Smooth muscle cell (in vitro differentiated cells): ENCODE measurements around the gene LMBRD2. TPM values are rescaled to one million over a fixed set of nuclear protein-coding genes. Genes with fewer than 3 reads are reported as not detected.

Experiments
- DNase-seq: peaks from one replicate; lab custom pipeline; 2025; ENCODE audit not compliant: unreplicated experiment; lab: John Stamatoyannopoulos, UW
- H2AFZ ChIP-seq: fragments of 200-600 bp; sonication (generic); 2 replicates; pipeline ENCODE4 v1.6.0; 2016; ENCODE audit warnings: antibody characterized with exemption, low read depth, mild to moderate bottlenecking
- H3F3A ChIP-seq: fragments of 200-600 bp; sonication (generic); 2 replicates; pipeline ENCODE4 v1.6.0; 2017; ENCODE audit warnings: antibody characterized with exemption, low read depth
- H3K27ac ChIP-seq: fragments of 200-600 bp; sonication (generic); 2 replicates; pipeline ENCODE4 v1.5.1; 2016; ENCODE audit warnings: low read depth, mild to moderate bottlenecking
- H3K27me3 ChIP-seq: fragments of 200-600 bp; sonication (generic); 2 replicates; pipeline ENCODE4 v1.6.1; 2016; ENCODE audit warnings: low read depth, mild to moderate bottlenecking
- H3K36me3 ChIP-seq: fragments of 200-600 bp; sonication (generic); 2 replicates; pipeline ENCODE4 v1.5.1; 2016; ENCODE audit warnings: low read depth
- H3K4me1 ChIP-seq: fragments of 200-600 bp; sonication (generic); 2 replicates; pipeline ENCODE4 v1.5.1; 2016; ENCODE audit warnings: low read depth
- H3K4me2 ChIP-seq: fragments of 200-600 bp; sonication (generic); 2 replicates; pipeline ENCODE4 v1.6.0; 2016; ENCODE audit warnings: mild to moderate bottlenecking
- H3K4me3 ChIP-seq: fragments of 200-600 bp; sonication (generic); 2 replicates; pipeline ENCODE4 v1.5.1; 2016; ENCODE audit warnings: mild to moderate bottlenecking
- H3K79me2 ChIP-seq: fragments of 200-600 bp; sonication (generic); 2 replicates; pipeline ENCODE4 v1.6.0; 2016; ENCODE audit warnings: low read depth, mild to moderate bottlenecking
- H3K9ac ChIP-seq: fragments of 200-600 bp; sonication (generic); 2 replicates; pipeline ENCODE4 v1.6.0; 2016; ENCODE audit warnings: low read depth
- H3K9me3 ChIP-seq: fragments of 200-600 bp; sonication (generic); replicated peaks from 2 replicates; pipeline ENCODE4 v1.5.1; 2016; ENCODE audit warnings: low read depth
- H4K20me1 ChIP-seq: fragments of 200-600 bp; sonication (generic); 2 replicates; pipeline ENCODE4 v1.6.0; 2016; ENCODE audit warnings: low read depth
- WGBS: methylation state at CpG from one replicate; pipeline ENCODE4 v1.1.7; 2016; ENCODE audit warnings: low lambda C conversion rate; 5-methylcytosine and 5-hydroxymethylcytosine counted together
- polyA plus RNA-seq: library from polyadenylated mRNA; unstranded; fragments of >200 nt; fragmentation: Nextera tagmentation; extraction: Ambion mirVana; gene quantifications from 2 replicates; pipeline ENCODE4 v1.2.1, GENCODE V29; 2016
- total RNA-seq: library from RNA; depleted of rRNA; stranded (reverse); fragments of >200 nt; gene quantifications from 2 replicates; pipeline ENCODE4 v1.2.3, GENCODE V29; 2014
- TF ChIP-seq, protein P1 (sequence below): fragments of 200-600 bp; sonication (generic); IDR thresholded peaks from 2 replicates; pipeline ENCODE4 v1.5.1; 2017; ENCODE audit warnings: borderline replicate concordance, mild to moderate bottlenecking, antibody characterized with exemption; ENCODE audit not compliant: insufficient read depth, poor library complexity, severe bottlenecking

Gene LMBRD2
- total and polyA plus RNA-seq, 2 experiments from 2014 or later: 2.5 to 18.5 TPM

DNA sequence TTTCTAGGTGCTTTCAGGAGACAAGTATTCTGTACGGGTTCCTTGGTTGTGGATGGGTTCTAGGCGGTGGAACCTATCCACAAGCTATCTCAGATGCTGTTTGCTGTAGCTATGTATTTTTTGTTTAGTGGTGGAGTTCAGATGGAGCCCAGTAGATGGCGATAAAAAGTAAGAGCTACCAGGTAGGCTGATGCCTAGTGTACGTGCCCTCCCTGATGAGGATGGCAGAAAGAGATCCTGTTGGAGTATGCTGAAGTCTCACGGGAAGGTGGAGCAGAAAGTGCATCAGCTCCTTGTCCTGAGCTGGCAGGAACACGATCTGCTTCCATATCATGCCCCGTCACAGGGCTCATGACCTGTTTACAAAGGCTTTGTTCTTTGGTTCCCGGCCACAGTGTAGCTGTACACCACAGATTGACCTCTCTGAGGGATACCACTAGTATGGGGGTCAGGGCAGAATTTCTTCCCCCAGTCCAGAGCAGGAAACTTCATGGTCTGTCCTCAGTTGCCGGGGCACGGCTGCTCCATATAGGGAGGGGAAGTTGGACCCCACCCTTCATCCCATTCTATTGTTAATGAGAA lies 72.4 kb downstream of the LMBRD2 start:
- Histone ChIP-seq H3K4me2 (peak overlapping the region; percentile 74), H2AFZ (peak overlapping the region; percentile 89), H3K9me3 (no peaks in the 10 kb centered on the region), H4K20me1 (no peaks in the 10 kb centered on the region), H3K4me3 (no peak overlapping the region), H3K79me2 (no peaks in the 10 kb centered on the region), H3F3A (no peaks in the 10 kb centered on the region), H3K9ac (no peak overlapping the region), H3K27me3 (peaks cover 7% of the 10 kb centered on the region), H3K4me1 (no peaks in the 10 kb centered on the region), H3K27ac (no peak overlapping the region), H3K36me3 (no peaks in the 10 kb centered on the region)
- no peak for DNase-seq
- WGBS: 27% methylated on average over 10 of the region's 10 CpGs
- TF ChIP-seq, protein P1, sequence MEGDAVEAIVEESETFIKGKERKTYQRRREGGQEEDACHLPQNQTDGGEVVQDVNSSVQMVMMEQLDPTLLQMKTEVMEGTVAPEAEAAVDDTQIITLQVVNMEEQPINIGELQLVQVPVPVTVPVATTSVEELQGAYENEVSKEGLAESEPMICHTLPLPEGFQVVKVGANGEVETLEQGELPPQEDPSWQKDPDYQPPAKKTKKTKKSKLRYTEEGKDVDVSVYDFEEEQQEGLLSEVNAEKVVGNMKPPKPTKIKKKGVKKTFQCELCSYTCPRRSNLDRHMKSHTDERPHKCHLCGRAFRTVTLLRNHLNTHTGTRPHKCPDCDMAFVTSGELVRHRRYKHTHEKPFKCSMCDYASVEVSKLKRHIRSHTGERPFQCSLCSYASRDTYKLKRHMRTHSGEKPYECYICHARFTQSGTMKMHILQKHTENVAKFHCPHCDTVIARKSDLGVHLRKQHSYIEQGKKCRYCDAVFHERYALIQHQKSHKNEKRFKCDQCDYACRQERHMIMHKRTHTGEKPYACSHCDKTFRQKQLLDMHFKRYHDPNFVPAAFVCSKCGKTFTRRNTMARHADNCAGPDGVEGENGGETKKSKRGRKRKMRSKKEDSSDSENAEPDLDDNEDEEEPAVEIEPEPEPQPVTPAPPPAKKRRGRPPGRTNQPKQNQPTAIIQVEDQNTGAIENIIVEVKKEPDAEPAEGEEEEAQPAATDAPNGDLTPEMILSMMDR: peak; percentile 61

DNA sequence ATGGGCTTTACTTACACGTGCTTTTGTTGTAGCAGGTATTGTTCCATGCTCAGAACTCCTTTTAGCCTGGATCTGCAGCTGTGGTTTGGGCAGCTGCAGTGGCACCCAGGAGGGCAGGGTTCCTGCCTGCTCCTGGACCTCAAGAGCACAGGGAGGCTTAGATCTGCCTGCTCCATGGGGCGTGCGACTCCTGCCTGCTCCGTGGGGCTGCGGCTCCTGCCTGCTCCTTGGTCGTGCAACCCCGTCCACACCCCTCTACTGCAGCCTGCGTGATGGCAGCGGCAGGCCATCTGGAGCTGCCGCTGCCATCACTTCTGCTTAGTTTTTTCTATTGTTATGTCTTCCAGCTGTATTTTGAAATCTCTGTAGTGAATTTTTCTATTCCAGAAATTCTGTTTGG lies 73.3 kb downstream of the LMBRD2 start:
- Histone ChIP-seq H3K36me3 (no peaks in the 10 kb centered on the region), H3K27ac (no peak overlapping the region), H3K79me2 (no peaks in the 10 kb centered on the region), H3K4me3 (no peak overlapping the region), H3F3A (no peaks in the 10 kb centered on the region), H4K20me1 (no peaks in the 10 kb centered on the region), H2AFZ (no peak overlapping the region), H3K9me3 (no peaks in the 10 kb centered on the region), H3K9ac (no peak overlapping the region), H3K27me3 (peaks cover 7% of the 10 kb centered on the region), H3K4me2 (no peak overlapping the region), H3K4me1 (no peaks in the 10 kb centered on the region)
- WGBS: 80% methylated on average over 10 of the region's 10 CpGs
- no peak for DNase-seq
- TF ChIP-seq, protein P1: no peak

DNA sequence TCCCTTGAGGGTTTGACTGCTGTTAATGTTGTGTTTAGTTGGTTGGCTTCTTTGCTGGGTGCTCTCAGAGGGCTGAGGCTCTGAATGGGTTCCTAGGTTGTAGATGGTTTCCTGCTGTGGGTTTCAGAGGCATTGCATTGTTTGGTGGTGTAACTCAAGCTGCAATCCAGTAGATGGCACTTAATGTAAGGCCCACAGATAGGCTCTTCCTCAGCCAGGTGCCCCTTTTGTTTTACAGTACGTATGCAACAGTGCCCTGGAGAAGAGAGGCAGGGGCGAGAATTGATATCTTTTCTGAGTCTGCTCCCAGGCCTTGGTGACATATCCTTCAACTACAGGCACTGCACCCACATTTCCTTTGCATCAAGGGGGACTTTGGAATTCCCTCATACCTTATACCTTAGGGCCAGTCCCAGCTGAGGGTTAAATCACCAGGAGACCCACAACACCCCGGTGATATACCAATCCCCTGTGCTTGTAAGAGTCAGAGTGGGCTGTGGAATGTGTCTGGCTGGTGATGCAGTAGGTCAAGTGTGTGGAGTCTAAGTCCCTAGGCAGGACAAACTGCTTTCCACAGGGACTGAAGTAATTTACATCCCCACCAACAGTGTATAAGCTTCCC lies 78.0 kb downstream of the LMBRD2 start:
- Histone ChIP-seq H3K36me3 (no peaks in the 10 kb centered on the region), H3F3A (no peaks in the 10 kb centered on the region), H3K4me1 (no peaks in the 10 kb centered on the region), H4K20me1 (no peaks in the 10 kb centered on the region), H3K27me3 (peaks cover 23% of the 10 kb centered on the region), H3K79me2 (no peaks in the 10 kb centered on the region), H3K9me3 (no peaks in the 10 kb centered on the region), H2AFZ (no peak overlapping the region), H3K9ac (no peak overlapping the region), H3K4me3 (no peak overlapping the region), H3K27ac (no peak overlapping the region), H3K4me2 (no peak overlapping the region)
- WGBS: 54% methylated on average over 3 of the region's 3 CpGs
- TF ChIP-seq, protein P1: no peak
- no peak for DNase-seq
